HG02970 (cell line): Measurements from ENCODE around the gene ENOX1.

Experiments
- ATAC-seq: cut with Tn5 transposase; IDR thresholded peaks from one replicate; pipeline ENCODE4 v1.9.1; 2021; ENCODE audit warnings: mild to moderate bottlenecking, moderate library complexity, moderate number of reproducible peaks; ENCODE audit not compliant: unreplicated experiment, low FRiP score

ENOX1 gene

DNA sequence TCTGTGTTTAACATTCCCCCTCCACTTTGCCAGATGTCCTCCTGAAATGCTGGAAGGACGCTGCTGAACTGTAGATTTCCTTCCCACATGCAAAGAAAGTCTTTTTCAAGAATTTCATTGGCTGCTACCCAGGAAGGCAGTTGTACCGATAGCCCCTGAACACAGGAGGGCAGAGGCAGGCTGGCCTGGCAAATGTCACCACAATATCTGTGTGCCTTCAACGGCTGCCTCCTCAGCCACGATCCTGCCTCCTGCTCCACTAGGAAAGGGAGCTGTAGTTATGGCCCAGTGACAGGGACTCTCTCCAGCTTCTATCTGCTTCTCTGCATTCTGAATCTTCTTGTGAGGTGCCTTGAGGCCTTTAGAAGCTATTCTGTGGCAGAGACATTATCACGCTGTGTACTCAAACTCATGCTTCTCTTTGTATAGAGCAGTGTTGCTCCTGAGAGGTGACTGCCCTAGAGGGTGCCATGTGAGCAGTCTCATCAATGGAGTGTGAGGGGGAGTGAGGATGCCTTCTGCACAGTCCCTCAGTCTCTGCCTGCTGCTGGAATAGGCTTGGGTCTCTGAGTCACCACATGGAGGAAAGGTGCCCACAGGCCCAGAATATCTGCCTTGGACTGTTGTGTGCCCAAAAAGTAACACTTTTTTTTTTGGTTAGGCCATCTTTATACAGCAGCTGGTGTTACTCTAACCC lies 483.6 kb downstream of the ENOX1 start:
- no peak for ATAC-seq

- no peak for ATAC-seq
These were observed 485.3 kb downstream of the ENOX1 start for GRCh38 chr13:43301346-43301969.

- no peak for ATAC-seq
These were observed 485.9 kb downstream of the ENOX1 start for GRCh38 chr13:43300865-43301264.

DNA sequence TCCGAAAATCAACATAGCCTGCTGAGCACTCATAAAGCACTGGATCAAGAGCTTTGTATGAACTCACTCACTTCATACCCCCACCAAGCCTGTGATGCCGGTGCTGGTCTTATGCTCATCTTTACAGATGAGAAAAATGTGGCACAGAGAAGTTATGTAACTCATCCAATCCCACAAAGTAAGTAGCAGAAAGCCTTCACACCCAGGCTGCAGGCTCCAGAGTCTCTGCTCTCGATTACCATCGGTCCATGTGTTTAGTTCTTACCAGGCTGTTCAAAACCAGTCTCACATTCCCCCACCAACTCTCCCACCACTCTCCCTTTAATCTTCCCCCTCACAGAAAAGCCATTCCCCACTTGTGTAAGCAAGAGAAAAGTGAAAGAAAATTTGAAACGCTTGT lies 487.4 kb downstream of the ENOX1 start:
- no peak for ATAC-seq

- no peak for ATAC-seq
These were observed 488.0 kb downstream of the ENOX1 start for GRCh38 chr13:43298816-43299215.

GRCh38 chr13:43297967-43298678 lies 488.6 kb downstream of the ENOX1 start:
- no peak for ATAC-seq

DNA sequence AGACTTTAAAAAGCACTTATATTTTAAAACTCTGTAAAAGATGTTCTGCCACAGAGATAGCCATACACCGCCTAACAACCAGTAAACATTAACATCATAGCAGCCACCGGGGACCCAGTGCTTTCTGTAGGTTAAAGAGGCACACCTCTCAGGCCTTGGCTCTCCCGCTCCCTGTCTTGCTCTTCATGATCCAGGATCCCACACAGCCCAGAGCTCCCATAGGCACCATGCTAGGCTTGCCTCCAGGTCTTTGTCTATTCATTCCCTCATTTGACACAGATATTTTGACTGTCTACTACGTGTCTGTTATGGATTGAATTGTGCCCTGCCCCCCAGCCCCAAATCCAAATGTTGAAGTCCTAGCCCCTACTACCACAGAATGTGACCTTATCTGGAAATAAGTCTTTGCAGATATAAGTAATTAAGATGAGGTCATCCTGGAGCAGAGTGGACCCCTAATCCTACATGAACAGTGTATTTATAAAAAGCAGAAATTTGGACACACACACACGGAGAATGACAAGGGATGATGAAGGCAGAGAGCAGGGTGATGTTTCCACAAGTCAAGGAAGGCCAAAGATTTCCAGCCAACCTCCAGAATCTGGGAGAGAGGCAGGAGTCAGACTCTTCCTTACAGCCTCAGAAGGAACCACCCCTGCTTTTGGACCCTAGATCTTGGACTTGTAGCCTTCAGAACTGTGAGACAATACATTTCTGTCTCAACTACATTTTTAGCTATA lies 490.8 kb downstream of the ENOX1 start:
- no peak for ATAC-seq

GRCh38 chr13:43295321-43295720 lies 491.5 kb downstream of the ENOX1 start:
- ATAC-seq, result no peak

GRCh38 chr13:43294412-43294811 lies 492.4 kb downstream of the ENOX1 start:
- no peak for ATAC-seq

GRCh38 chr13:43293986-43294385 lies 492.8 kb downstream of the ENOX1 start:
- no peak for ATAC-seq

DNA sequence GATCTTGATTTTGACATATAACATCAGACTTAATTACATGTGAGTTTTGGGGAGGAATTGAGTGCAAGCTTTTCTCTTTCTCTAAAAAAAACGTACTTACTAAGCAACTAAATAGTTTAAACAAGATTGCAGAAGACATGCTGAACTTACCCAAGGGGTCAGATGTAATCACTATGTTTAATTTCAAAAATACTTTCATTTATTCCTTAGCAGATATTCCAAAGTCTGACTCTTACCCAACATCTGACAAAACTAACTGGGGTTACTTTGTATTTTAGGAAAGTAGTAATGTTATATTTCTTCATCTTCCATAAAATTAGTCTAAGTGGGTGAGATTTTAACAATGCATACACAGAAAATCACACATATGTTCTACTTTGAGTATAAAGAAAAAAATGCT lies 493.2 kb downstream of the ENOX1 start:
- no peak for ATAC-seq

DNA sequence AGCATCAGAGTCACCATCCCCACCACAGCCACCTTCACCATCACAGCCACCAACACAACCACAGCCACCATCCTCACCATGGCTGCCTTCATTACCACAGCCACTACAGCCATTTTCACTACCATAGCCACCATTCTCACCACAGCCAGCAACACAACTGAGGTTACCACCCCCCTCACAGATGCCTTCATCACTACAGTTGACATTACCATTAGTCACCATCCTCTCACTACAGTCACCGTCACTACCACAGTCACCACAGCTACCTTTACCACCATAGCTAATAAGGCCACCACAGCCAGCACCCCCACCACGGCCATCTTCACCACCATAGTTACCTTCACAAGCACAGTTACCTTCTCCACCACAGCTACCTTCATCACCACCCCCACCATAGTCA lies 493.8 kb downstream of the ENOX1 start:
- no peak for ATAC-seq

GRCh38 chr13:43291287-43292060 lies 495.3 kb downstream of the ENOX1 start:
- no peak for ATAC-seq

- ATAC-seq, result no peak
These were observed 497.1 kb downstream of the ENOX1 start for GRCh38 chr13:43289470-43290255.

- no peak for ATAC-seq
These were observed 500.0 kb downstream of the ENOX1 start for GRCh38 chr13:43286751-43287150.

- ATAC-seq, result no peak
These were observed 500.7 kb downstream of the ENOX1 start for GRCh38 chr13:43285933-43286597.

DNA sequence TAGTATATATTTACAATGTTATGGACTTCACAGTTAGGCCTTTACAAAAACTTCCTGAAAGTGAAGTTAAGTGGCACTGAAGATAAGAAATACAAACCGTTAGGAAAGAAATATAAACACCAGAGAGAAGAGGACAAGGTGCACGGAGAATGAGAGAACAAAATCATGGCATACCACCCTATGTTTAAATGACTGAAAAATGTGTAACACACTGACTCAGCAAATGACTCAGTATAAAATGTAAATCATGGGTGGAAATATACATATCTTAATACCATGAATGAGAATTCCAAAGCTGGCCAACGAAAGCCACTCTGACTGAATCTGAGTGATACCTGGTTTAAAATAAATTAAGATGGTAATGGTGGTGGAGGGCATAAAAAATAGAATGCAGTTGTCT lies 502.6 kb downstream of the ENOX1 start:
- ATAC-seq, result no peak

DNA sequence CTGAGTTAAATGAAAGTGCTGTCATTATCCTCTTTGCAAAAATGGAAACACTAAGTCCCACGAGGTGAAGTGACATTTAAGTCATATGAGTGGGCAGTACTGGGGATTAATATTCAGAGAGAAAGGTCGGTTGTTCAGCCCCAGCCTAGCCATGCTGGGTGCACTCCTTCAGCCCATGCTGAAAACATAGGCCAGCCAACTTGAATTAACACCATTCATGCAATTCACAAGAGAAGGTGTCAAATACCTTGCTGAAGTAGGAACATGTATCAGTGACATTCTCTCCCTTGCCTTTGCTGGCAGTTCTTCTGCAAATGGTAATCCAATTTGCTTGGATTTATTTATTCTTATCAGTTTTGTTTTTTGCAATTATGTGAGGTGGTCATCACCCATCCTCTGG lies 507.1 kb downstream of the ENOX1 start:
- ATAC-seq, result no peak

DNA sequence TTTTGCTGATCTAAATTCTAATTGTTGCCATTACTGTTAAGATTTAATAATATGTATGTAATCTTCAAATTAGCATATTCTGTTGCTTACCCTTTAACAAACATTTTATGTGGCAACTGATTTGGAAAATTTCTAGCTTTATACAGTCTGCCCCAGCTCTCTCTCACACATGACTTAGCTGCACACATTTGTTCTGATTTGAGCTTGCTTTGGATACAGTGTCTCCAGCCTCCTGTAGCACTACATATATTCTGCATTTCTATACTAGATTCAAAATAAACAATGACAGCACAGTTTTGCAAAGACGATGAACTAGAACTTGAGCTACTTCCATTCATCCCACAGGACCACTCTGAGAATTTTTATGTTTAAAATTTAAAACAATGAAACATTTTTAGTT lies 508.6 kb downstream of the ENOX1 start:
- ATAC-seq, result no peak
